ENCODE results near the gene ATP9B.

Gene ATP9B

DNA sequence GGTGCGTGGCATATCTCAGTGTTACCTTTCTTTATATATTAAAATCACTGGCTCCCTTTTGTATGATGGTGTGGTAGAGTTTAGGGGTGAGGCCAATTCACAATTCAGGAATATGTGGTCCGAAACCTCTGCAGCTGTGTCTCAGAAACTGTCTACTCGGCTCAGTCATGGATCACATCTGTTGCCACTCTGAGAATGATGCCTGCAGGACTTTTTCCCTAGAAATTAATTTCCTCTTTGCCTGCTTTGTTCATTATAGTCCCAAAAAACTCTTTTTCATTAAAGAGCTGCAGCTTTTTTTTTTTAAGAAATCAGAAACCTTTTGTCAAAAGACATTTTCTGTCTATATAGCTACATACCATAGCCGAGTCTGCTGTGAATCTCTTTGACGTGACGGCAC lies 221.7 kb downstream of the ATP9B start:
- no peak overlapping the region for H3K4me3 ChIP-seq (ENCODE audit: low read depth, low read length)
- TF ChIP-seq, protein P1, sequence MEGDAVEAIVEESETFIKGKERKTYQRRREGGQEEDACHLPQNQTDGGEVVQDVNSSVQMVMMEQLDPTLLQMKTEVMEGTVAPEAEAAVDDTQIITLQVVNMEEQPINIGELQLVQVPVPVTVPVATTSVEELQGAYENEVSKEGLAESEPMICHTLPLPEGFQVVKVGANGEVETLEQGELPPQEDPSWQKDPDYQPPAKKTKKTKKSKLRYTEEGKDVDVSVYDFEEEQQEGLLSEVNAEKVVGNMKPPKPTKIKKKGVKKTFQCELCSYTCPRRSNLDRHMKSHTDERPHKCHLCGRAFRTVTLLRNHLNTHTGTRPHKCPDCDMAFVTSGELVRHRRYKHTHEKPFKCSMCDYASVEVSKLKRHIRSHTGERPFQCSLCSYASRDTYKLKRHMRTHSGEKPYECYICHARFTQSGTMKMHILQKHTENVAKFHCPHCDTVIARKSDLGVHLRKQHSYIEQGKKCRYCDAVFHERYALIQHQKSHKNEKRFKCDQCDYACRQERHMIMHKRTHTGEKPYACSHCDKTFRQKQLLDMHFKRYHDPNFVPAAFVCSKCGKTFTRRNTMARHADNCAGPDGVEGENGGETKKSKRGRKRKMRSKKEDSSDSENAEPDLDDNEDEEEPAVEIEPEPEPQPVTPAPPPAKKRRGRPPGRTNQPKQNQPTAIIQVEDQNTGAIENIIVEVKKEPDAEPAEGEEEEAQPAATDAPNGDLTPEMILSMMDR (IDR thresholded peaks at IDR 0.05; ENCODE audit: low read depth, low read length, missing control alignments) = no peak
- DNase-seq (ENCODE audit: low read depth) = no peak

DNA sequence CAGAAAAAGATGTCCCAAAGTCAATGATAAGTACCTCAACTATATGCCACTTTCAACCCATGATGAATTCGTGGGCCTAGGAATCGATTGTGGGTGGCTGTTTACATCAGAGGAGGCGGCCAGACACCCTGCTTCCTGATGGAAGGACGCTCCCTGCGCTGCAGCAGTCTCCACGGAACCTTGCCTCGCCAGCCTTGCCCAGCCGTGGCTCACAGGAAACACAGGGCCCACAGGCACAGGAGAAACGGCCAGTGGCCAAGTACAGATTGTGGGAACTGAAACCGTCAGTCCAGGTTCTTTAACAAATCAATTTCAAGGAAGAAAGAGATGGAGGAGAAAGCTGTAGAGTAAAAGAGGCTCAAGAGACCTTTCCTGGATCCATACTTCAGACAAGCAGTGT lies 225.0 kb downstream of the ATP9B start:
- TF ChIP-seq, protein P1 (IDR thresholded peaks at IDR 0.05; ENCODE audit: low read depth, low read length, missing control alignments) = no peak
- H3K4me3 ChIP-seq (ENCODE audit: low read depth, low read length) = no peak overlapping the region
- no peak for DNase-seq (ENCODE audit: low read depth)

DNA sequence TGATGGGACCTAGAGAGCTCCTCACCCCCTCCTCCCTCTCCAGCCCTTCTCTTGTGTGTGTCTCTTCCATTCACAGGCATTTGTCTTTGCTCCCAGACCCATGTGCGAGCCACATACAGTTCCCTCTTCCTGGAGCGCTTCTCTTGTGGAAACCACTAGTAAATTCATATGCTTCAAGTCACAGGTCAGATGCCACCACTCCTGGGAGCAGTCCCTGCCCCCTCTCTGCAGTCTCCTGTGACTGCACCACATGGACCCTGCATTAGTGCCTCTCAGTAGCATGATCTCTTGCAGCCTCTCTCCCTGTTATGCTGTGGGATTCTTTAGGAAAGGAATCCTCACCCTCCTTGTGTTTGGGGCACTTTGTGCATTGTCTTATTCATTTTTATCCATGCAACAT lies 230.1 kb downstream of the ATP9B start:
- no peak overlapping the region for H3K4me3 ChIP-seq (ENCODE audit: low read depth, low read length)
- DNase-seq (ENCODE audit: low read depth) = no peak
- TF ChIP-seq, protein P1 (IDR thresholded peaks at IDR 0.05; ENCODE audit: low read depth, low read length, missing control alignments) = no peak

DNA sequence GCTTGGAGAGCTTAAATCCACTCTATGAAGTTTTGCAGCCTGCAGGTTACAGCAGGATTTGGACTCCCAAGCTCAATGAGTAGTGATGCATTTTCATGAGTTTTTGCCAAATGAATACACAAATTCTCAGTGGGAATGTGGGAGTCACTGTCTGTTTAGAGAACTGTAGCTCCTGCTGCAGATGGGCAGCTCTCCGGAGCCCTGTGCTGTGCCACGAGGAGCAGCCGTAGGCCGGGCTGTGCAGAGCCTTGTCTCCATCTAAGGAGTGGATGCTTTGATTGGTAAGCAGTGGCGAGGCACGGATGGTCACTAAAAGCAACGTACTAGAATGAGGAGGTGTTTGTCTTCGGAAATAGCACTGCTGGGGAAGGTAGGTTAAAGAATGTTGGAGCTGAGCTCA lies 230.5 kb downstream of the ATP9B start:
- DNase-seq (ENCODE audit: low read depth) = no peak
- no peak overlapping the region for H3K4me3 ChIP-seq (ENCODE audit: low read depth, low read length)
- TF ChIP-seq, protein P1 (IDR thresholded peaks at IDR 0.05; ENCODE audit: low read depth, low read length, missing control alignments) = no peak

DNA sequence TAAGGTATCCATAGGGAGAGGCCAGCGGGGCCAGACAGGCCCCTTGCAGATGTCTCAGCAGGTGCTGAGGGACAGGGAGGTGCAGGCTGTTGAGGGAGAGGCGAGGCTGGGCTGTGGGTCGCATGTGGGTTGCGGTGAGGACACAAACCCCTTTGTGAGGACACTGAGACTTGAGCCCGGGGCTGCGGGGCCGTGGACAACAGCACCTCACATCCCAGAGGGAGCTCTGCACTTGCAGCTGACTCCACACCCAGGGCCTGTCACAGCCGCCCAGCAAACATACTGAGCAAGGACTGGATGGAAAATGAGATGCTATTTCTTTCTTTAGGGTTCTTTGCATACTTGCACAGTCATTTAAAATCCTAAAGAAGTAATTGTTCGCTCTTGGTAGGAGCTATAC lies 231.2 kb downstream of the ATP9B start:
- no peak overlapping the region for H3K4me3 ChIP-seq (ENCODE audit: low read depth, low read length)
- no peak for DNase-seq (ENCODE audit: low read depth)
- TF ChIP-seq, protein P1 (IDR thresholded peaks at IDR 0.05; ENCODE audit: low read depth, low read length, missing control alignments) = no peak

DNA sequence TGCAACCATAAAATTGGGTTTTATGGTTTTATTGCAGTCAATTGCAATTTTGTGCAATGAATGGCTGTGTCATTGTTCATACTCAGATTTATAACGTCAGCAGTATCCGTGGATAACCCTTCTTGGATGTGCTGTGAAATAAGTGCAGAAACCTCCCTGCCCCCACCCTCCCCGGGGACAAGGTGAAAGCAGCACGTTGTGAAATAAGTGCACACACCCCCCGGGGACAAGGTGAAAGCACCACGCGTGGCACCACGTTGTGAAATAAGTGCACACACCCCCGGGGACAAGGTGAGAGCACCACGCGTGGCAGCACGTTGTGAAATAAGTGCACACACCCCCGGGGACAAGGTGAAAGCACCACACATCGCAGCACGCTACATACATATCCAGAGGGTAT lies 232.9 kb downstream of the ATP9B start:
- no peak overlapping the region for H3K4me3 ChIP-seq (ENCODE audit: low read depth, low read length)
- TF ChIP-seq, protein P1 (IDR thresholded peaks at IDR 0.05; ENCODE audit: low read depth, low read length, missing control alignments) = no peak
- DNase-seq (ENCODE audit: low read depth) = no peak

DNA sequence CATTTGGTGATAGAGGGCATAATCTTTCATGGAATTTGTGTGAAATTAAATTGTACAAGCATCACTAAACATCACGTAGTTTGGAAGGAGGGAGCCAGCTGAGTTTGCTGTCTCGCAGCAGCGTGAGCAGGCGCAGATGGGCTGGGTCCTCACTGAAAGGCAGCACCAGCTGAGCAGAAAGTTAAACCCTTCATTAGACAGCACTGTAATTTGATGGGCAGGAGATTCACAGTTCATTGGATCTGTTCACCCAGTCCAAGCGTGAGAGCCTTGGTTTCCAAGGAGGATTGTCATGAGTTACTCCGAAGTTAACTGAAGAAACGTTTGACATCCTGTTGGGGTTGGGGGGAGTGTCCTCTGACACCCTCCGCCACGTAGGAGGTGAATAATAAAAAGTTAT lies 236.7 kb downstream of the ATP9B start:
- no peak for DNase-seq (ENCODE audit: low read depth)
- TF ChIP-seq, protein P1 (IDR thresholded peaks at IDR 0.05; ENCODE audit: low read depth, low read length, missing control alignments) = no peak
- no peak overlapping the region for H3K4me3 ChIP-seq (ENCODE audit: low read depth, low read length)

Data from GM12864 (cell line).